OCI-LY7 (cell line): Measurements from ENCODE around the gene FRA10AC1.

Source experiments
- EZH2phosphoT487 ChIP-seq: fragments of 200-600 bp; sonication (generic); IDR thresholded peaks from 2 replicates; pipeline ENCODE4 v1.6.1; 2018; ENCODE audit warnings: low read depth, borderline replicate concordance, mild to moderate bottlenecking, mixed run types, antibody characterized with exemption, low read length, moderate library complexity, mixed read lengths
- TF ChIP-seq, protein P1 (sequence below): fragments of 200-600 bp; sonication (generic); conservative IDR thresholded peaks from 2 replicates; pipeline ENCODE4 v1.5.1; 2014; ENCODE audit warnings: mild to moderate bottlenecking, antibody characterized with exemption, low read length, moderate library complexity, mixed read lengths

DNA sequence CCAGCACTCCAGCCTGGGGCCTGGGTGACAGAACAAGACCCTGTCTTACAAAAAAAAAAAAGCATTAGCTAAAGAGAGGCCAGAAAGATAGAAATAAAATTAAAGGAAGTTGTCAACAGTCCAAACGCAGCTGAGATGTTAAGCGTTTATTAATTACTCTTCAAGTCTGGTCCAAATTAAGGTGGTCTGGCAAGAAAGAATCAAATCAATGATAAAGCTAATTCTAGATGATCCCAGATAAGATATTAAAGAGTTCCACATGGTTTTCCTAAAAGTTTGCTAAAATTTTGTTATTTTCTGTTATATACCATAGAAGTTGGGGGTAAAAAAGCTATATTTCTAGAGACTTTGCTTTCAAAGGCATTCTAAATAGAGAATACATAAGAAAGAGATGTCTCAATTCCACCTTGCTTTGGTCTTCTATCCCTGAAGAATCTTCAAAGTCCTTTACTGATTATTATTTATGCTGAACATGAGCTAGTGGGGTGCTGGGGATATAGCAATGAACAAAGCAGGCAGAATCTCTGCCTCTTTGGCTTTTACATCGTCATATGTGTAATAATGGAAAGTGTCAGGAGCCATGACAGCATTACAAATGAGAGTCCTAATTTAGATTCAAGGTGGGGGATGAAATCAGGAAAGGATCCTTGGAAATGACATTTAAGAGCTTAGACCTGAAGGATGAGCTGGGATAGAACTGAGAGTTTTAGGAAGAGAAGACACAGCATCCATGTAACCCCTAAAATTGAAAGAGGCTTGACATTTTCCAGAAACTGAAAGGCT lies 23.4 kb downstream of the FRA10AC1 start:
- TF ChIP-seq, protein P1, sequence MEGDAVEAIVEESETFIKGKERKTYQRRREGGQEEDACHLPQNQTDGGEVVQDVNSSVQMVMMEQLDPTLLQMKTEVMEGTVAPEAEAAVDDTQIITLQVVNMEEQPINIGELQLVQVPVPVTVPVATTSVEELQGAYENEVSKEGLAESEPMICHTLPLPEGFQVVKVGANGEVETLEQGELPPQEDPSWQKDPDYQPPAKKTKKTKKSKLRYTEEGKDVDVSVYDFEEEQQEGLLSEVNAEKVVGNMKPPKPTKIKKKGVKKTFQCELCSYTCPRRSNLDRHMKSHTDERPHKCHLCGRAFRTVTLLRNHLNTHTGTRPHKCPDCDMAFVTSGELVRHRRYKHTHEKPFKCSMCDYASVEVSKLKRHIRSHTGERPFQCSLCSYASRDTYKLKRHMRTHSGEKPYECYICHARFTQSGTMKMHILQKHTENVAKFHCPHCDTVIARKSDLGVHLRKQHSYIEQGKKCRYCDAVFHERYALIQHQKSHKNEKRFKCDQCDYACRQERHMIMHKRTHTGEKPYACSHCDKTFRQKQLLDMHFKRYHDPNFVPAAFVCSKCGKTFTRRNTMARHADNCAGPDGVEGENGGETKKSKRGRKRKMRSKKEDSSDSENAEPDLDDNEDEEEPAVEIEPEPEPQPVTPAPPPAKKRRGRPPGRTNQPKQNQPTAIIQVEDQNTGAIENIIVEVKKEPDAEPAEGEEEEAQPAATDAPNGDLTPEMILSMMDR: no peak
- no peak for TF ChIP-seq EZH2phosphoT487
